Activated CD8-positive, alpha-beta memory T cell treated with anti-CD3 and anti-CD28 coated beads, Interleukin-2, amount 50 U/mL, for 1 hour (primary cell): ENCODE data around the gene CPAMD8.
"Not testable (repeated sequence)": the region's sequence is repeated elsewhere in the genome, so short reads cannot be mapped to it uniquely, and the experiment has no call there.

ENCODE experiments used
- DNase-seq: peaks from one replicate; pipeline ENCODE4 v3.0.0-alpha.2; 2020; ENCODE audit errors: extremely low read depth

Gene CPAMD8

DNA sequence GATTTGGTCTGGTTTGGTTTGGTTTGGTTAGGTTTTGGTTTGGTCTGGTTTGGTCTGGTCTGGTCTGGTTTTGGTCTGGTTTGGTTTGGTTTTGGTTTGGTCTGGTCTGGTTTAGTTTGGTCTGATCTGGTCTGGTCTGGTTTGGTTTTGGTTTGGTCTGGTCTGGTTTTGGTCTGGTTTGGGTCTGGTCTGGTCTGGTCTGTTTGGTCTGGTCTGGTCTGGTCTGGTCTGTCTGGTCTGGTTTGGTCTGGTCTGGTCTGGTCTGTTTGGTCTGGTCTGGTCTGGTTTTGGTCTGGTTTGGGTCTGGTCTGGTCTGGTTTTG, 151.7 kb downstream of the CPAMD8 start:
- not testable (repeated sequence) for DNase-seq

DNA sequence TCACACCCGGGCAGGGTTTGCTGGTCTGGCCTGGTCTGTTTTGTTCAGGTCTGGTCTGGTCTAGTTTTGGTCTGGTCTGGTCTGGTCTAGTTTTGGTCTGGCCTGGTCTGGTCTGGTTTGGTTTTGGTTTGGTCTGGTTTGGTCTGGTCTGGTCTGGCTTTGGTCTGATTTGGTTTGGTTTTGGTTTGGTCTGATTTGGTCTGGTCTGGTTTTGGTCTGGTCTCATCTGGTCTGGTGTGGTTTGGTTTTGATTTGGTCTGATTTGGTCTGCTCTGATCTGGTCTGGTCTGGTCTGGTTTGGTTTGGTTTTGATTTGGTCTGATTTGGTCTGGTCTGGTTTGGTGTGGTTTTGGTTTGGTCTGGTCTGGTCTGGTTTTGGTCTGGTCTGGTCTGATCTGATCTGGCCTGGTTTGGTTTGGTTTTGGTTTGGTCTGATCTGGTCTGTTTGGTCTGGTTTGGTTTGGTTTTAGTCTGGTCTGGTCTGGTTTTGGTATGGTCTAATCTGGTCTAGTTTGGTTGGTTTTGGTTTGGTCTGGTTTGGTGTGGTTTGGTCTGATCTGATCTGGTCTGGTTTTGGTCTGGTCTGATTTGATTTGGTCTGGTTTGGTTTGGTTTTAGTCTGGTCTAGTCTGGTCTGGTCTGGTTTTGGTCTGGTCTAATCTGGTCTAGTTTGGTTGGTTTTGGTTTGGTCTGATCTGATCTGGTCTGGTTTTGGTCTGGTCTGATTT, 152.2 kb downstream of the CPAMD8 start:
- no peak for DNase-seq

DNA sequence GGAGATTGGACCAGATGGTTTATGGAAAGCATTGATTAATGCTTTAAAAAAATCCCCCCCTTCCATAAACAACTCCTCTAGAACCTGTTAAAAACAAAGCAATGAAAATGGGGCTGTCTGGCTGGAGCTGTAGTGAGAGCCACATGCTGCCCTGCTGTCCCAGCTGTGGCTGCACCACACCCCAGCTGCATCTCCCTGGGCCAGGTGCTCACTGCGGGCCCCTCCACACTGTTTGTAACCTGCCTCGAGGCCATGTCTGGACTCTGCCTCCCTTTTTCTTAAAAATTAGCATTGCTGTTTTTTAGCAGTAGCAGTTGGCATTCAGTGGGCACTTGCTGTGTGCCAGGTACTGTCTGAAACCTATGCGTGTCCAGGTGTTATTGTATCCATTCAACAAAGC, 153.0 kb downstream of the CPAMD8 start:
- DNase-seq = no peak

DNA sequence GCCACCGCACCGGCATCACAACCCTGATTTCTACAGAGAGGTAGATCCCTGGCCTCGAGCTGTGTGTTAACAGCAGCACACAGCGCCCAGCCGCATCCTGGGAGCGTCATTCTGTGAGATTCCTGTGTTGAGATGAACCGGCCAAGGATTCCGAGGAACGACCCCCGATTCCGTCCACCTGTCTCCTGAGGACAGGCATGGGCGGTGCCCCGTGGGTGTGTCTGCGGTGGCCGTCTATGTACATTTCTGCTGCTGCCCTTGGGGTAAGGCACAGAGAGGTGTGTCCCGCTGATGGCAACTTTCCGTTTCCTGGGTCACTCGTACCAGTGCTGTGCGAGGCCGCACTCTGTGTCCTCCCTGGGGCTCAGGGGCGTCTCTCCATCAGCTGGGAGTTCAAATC, 153.9 kb downstream of the CPAMD8 start:
- DNase-seq = no peak

DNA sequence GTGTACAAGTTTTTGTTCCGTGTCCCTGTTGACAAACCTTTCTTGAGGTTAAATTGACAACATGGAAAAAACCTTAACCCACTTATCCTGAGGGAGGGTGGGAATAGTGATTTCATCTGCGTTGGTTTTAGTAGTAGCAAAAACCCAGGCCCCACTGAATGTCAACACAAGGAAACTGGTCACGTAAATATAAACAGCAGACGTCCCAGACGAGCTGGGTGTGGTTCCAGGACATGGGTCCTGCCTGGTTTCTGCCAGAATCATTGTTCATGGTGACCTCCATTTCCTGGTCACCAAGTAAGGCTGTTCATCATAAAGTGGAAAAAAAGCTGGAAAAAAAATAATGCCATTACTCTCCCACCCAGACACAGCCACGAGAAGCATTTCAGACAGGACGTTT, 154.7 kb downstream of the CPAMD8 start:
- no peak for DNase-seq

DNA sequence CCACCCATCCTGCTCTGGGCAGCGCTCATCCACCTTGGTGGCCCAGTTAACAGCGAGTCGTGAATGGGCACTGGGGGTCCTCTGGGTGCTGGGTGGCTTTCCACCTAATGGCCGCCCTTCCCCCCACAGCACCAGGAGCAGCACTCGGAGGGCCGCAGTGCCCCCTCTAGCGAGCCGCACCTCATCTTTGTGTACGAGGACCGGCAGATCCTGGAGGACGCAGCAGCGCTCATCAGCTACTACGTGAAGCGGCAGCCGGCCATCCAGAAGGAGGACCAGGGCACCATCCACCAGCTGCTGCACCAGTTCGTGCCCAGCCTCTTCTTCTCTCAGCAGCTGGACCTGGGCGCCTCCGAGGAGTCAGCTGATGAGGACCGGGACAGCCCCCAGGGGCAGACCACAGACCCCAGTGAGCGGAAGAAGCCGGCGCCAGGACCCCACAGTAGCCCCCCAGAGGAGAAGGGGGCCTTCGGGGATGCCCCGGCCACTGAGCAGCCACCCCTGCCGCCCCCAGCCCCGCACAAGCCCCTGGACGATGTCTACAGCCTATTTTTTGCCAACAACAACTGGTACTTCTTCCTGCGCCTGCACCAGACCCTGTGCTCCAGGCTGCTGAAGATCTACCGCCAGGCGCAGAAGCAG, 157.2 kb downstream of the CPAMD8 start:
- DNase-seq = no peak

DNA sequence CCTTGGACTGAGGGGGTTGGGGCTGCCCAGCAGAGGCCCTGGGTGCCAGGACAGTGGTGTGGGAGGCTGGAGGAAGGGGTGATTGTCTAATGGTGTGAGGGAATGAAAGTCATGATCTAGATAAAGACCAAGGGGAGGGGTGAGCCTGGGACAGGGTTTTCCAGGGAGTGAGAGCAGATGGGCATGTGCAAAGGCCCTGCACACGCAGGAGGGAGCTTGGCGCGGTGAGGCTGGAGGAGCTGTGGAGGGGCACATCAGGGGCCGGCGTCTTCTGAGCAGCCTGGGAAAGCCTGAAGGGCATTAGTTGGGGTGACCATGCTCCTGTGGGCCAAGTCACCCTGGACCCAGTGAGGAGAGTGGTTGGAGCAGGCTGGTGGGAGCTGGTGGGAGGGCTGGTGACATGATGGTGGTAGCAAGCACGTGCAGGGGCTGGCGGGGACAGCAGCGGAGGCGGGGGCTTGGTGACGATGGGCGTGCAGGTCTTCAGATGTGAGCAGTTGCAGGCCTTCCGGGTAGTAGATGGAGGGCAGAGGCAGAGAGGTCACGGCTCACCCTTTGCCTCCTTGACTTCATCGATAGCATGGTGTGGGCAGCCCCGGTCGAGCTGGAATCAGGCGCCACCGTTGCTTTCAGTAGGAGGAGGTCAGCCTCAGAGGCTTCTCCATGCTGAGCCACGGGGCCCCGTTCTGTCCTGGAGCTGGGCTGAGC, 158.0 kb downstream of the CPAMD8 start:
- DNase-seq = no peak

DNA sequence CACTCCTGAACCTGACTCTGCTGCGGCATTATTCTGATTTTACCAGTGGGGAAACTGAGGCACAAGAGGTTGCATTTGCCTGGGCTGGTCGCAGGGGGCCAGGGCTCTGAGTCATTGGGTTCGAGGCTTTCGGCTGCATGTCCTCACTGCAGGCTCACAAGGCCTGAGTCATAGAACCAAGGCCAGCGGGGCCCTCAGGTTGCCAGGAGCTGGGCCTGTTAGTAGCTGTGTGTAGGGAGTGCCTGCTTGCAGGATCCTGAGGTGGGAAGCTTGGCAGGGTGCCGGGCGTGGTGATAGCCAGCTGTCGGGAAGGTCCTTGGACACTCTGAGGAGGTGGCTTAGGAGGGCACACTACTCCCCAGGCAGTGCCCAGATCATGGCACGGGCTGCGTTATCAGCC, 159.4 kb downstream of the CPAMD8 start:
- no peak for DNase-seq

DNA sequence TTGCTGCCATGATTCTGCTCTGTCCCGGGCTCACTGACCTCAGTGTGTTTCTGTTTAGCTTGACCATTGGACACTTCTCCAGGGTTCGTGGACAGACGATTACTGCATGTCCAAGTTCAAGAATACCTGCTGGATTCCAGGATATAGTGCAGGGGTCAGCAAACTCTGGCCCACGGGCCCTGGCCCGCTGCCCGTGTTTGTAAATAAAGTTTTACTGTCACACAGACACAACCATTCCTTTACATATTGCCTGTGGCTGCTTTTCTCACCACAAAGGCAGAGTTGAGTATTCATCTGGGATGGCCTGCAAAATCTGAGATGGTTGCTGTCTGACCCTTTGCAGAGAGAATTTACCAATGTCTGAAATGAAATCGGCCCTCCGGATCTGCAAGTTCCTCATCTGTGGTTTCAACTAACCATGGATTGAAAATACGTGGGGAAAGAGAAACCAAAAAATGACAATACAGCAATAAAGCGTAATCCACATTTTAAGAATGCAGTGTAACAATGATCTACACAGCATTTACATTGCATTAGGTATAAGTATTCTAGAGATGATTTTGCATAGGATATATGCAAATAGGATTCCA, 163.7 kb downstream of the CPAMD8 start:
- no peak for DNase-seq

DNA sequence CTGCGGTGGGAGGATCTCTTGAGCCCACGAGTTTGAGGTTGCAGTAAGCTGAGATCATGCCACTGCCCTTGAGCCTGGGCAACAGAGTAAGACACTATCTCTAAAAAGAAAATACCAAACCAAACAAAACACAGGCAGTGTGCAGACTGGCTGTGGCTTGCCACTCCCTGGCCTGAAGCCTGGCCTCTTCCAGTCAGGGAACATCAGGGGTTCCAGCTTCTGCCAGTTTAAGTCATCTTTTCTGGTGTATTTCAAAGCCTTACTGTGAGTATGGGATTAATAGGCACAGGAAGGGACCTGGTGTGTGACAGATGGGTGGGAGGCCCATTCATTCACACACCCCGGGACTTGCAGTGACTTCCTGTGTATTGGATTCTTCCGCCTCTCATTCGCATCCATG, 164.8 kb downstream of the CPAMD8 start:
- no peak for DNase-seq

DNA sequence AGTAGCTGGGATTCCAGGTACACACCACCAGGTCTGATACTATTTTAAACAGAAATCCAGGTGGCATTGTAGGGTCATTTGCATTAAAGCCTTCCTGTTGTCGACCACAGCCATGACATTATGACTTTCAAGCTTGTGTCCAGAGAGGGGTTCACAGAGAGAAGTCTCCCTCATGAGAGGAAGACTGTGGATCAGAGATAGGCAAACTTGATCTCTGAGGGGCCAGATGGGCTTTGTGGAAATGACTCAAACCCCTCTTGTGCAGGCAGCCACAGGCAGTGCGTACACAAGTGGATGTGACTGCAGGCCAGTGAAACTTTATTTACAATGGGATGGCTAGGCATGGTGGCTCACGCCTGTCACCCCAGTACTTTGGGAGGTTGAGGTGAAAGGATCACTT, 165.6 kb downstream of the CPAMD8 start:
- DNase-seq = no peak

DNA sequence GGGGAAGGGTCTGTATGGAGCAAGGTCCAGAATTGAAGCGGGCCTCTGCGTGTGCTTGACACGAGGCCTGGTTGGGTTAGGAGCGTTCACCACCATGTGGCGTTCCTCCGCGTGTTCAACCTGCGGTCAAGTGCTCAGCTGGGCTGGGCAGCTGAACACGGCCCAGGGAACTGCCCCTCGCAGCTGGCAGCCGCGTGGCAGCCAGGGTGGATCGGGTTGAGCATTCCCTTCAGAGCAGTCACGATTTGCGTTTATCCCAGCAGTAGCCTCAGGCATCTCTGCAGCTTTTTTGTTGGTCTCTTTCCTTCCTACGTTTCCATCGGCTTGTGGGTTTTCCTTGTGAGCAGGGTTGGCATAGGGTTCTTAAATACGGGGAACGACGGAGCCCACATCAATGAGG, 166.5 kb downstream of the CPAMD8 start:
- DNase-seq = no peak

DNA sequence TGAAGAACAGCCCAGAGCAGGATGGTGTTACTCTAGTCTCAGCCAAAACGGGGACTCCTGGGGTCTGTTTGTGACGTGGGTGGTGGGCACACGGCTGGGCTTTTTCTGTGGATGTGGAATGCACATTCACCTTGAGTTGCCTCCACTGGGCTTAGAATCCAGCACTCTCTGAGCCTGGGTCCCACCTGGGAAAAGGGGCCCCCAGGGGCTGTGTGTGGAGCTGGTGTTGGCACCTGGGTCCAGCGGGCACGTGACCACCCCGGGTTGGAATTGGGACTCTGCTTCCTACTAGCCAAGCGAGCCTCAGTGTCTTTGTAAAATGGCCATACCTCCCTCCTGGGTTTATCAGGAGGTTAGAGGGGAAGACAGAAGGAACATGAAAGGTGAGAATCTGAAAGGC, 167.0 kb downstream of the CPAMD8 start:
- no peak for DNase-seq

DNA sequence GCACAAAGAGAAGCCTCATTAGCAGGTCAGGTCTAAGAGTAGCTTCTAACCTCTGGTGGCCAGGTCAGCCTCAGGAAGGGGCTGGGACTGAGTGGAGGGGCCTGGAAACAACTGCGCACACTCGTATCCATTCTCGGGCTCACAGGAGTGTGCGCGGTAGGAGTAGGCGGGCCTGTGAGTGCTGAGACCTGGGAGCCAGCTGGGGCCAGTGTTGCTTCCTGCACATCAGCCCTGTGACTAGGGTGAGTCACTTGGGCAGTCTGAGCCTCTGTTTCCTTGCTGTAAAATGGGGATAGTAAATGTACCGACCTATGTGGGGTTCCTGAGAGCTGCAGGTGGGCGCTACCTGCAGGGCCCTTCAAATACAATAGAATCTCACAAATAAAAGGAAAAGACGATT, 170.5 kb downstream of the CPAMD8 start:
- no peak for DNase-seq

DNA sequence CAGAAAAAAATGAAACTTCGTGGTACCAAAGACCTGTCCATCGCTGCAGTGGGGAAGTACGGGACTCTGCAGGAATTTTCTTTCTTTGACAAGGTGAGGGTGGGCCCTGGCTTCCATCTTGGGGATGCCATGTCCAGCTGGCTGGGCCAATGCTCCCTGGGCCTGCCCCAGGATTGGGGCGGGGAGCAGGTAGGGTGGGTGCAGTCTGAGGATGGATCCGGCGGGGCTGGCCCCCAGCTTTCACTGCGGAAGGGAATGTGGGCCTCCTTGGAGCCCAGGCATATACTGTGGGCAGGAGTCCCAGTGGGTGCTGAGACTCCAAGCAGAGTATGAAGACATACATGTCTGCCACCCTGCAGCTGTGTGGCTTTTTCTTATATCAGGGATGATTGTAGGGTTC, 173.5 kb downstream of the CPAMD8 start:
- DNase-seq = no peak

DNA sequence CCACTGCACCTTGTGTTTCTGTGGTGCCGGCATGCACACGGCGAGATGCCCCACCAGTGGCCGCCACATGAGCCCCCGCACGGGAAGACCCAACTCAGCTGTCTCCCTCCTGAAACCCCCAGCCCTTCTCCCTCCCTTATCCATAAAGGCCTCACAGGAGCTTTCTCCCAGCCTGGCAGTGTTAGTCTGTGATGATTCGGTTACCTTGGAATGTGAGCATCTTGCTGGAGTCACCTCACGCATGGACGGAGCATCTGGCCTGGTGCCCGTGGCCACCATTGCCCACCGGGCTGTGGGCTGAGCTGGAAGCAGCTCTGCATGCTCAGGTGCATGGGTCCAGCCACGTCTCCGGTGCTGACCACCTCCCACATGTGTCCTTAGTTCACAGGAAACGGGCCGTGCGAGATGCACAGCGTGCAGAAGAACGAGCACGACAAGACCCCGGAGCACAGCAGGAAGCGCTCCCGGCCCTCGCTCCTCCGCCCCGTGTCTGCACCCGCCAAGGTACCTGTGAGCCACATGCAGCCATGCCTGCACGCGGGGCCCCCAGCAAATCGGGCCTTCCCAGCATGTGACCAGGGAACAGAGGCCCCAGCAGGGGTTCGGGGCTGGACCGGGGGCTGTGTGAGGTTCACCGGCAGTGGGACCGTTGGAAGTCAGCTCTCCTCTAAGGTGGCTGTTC, 175.4 kb downstream of the CPAMD8 start:
- DNase-seq = no peak

DNA sequence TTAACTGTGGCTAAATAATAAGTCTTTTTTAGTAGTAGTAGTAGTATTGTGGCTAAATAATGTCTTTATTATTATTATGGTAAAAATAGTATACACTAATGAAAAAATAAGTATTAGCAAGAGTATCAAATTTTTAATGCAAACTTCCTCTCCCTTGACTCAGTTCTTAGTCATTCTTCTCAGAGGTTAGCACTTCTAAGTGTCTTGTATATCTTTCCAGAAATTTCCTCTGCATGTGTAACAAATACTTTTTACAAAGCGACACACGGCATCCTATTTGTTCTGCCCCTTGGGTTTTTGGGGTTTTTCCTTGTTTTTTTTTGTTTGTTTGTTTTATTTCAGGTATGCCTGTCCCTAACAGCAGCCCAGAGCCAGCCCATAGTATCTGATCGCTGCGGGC, 176.5 kb downstream of the CPAMD8 start:
- DNase-seq = no peak

DNA sequence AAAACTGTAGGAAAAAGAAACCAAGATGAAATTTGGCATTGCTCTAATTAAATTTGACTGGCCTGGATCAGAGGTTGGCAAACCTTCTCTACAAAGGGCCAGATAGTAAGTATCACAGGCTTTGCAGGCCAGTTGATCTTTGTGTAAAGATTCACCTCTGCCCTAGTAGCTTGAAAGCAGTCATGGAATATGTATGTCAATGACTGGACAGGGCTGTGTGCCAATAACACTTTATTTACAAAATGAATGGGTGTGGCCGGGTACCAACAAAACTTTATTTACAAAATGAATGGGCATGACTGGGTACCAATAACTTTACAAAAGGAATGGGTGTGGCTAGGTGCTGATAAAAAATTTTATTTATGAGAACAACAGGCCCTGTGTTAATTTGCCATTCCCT, 177.4 kb downstream of the CPAMD8 start:
- no peak for DNase-seq

DNA sequence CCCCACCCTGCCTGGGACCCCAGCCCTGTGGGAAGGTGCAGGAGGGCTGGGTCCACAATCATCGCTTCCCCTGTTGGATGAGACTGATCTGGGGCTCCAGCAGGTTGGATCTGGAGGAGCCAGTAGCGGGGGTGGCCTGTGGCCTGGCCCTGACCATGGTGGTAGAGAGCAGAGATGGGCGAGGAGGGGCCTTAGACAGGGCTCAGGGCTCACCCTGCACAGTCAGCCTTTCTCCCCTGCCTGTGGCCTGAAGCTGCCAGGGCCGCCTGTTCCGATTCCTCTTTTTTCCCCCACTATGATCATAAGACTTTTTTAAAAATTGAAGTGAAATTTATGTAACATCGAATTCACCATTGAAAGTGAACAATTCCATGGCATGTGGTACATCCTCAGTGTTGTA, 179.2 kb downstream of the CPAMD8 start:
- DNase-seq = no peak

DNA sequence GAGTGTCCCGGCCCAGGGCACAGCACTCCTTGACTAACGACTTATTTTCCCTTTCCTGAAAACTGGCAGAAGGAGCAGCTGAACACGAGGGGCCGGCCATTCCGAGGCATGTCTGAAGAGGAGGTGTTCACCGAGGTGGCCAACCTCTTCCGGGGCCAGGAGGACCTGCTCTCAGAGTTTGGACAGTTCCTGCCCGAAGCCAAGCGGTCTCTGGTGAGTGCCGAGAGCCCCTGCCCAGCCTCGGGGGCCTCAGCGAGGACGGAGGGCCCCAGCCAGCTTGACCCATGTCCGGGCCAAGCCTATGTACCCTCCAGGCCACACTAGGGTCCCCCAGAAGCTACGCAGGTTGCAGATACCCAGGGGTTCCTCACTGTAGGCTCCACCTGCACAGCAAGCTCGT, 179.7 kb downstream of the CPAMD8 start:
- DNase-seq = no peak
